SH-SY5Y (cell line): ENCODE results near the gene TBC1D32.

Experiments
- GATA2 ChIP-seq: IDR thresholded peaks from 2 replicates; pipeline ENCODE4 v1.6.1; 2011; ENCODE audit warnings: mild to moderate bottlenecking, low read depth, low read length
- GATA3 ChIP-seq: IDR thresholded peaks from 2 replicates; pipeline ENCODE4 v1.6.1; 2011; ENCODE audit warnings: low read depth, mild to moderate bottlenecking, low read length, moderate library complexity

Gene TBC1D32, protein sequence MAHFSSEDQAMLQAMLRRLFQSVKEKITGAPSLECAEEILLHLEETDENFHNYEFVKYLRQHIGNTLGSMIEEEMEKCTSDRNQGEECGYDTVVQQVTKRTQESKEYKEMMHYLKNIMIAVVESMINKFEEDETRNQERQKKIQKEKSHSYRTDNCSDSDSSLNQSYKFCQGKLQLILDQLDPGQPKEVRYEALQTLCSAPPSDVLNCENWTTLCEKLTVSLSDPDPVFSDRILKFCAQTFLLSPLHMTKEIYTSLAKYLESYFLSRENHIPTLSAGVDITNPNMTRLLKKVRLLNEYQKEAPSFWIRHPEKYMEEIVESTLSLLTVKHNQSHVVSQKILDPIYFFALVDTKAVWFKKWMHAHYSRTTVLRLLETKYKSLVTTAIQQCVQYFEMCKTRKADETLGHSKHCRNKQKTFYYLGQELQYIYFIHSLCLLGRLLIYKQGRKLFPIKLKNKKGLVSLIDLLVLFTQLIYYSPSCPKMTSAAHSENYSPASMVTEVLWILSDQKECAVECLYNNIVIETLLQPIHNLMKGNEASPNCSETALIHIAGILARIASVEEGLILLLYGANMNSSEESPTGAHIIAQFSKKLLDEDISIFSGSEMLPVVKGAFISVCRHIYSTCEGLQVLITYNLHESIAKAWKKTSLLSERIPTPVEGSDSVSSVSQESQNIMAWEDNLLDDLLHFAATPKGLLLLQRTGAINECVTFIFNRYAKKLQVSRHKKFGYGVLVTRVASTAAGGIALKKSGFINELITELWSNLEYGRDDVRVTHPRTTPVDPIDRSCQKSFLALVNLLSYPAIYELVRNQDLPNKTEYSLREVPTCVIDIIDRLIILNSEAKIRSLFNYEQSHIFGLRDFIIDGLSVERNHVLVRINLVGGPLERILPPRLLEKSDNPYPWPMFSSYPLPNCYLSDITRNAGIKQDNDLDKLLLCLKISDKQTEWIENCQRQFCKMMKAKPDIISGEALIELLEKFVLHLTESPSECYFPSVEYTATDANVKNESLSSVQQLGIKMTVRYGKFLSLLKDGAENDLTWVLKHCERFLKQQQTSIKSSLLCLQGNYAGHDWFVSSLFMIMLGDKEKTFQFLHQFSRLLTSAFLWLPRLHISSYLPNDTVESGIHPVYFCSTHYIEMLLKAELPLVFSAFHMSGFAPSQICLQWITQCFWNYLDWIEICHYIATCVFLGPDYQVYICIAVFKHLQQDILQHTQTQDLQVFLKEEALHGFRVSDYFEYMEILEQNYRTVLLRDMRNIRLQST

DNA sequence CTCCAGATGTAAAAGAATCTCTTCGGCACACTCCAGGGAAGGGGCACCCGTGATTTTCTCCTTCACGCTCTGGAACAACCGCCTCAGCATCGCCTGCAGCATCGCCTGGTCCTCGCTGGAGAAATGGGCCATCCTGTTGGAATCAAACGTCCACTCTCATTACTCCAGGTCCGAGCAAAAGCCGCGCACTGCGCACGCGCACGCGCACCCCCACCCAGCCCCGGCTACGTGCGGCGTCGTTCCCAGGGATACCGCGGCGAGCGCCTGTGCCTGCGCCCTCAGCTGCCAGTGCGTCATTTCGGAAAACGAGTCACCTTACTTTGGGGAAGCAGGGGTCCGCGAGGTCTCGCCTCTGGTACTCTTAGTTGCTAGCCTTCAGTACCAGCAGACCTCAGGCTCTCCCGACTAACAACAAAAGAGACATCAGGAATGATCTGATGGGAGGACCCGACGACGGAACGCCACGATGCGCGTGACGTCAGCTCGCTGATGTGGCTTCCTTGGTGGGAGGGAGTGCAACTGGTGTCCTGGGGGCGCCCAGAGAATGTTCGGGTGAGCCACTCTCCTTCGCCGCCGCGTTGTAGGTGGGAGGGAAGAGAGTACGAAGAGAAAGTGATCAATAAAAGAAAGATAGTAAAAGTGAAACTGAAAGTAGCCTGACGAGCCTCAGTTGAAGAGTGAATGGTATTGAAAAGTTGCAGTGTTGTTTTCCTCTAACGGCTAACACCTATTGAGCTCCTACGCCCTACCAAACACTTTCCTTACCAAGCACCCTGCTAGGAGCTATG is at the start of gene TBC1D32:
TBC1D32 (minus strand) TSS at position 182 of the 788 bp plus-strand sequence; CDS start at position 132, 50 bp downstream.
- TF ChIP-seq GATA2, result no peak
- TF ChIP-seq GATA3, result no peak

DNA sequence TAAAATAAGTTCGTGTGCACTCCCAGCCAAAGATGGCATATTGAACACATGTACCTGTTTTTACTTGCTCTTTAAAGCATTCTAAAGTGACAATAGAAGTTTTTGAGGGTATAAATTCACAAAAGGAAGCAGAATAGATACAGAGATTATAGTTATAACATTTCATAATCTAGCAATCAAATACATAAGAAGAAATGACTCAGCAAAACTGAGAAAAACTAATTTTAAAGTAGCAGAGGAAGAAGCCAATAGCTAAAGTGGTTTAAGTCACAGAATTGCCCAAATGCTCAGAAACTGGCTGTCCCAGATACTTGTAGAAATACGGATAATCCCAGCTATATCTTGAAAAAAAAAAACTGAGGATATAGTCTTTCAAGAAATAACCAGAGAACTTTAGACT is 49.2 kb upstream of the TBC1D32 start:
- no peak for TF ChIP-seq GATA3
- no peak for TF ChIP-seq GATA2

DNA sequence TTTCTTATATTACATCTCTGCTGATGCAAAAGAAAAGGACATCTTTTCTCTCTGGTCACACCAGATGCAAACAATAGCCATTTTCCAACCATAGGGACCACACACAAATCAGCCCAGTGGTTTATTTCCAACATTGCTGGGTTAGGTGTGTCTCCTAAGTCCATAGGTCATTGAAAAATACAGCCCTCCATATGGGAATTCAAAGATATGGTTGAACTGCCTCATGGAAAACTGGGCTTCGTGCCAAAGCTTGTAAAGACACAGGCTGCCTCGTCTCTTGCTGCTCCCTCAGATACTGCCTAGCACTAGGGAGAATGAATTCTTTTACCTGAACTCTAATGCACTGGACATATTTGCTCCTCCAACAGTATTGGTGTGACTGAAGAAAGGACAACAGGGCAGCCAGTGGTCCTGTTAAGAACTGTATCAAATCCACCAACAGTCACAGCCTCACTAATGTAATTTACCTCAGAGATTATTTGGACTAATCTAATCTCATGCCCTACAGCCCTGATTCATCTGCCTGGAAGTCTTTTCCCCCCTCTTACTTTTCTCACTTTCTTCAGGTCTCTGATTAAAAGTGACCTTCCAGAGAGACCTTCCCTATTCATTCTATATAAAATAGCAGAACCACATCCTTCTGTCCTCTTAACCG is 48.3 kb upstream of the TBC1D32 start:
- TF ChIP-seq GATA3 (no peak), GATA2 (0 out of 2 replicates have a peak, but pooled peaks have one; percentile 8)

DNA sequence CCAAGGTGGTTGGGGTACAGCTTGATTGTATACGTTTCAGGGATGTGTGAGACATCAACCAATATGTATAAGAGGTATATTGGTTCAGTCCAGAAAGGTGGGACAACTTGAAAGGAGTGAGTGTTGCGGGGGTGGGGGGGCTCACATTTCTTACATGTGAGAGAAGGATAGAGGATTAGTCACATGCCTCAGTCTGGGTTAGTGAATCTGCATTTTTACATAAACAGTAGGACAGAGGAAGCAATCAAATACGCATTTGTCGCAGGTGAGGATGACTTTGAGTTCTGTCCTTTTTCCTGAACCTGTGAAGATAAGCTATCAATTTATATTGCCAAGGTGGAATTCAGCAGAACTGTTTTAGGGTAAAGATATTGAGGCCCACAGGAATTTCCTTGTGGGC is 42.1 kb upstream of the TBC1D32 start:
- TF ChIP-seq GATA2, result no peak
- no peak for TF ChIP-seq GATA3

DNA sequence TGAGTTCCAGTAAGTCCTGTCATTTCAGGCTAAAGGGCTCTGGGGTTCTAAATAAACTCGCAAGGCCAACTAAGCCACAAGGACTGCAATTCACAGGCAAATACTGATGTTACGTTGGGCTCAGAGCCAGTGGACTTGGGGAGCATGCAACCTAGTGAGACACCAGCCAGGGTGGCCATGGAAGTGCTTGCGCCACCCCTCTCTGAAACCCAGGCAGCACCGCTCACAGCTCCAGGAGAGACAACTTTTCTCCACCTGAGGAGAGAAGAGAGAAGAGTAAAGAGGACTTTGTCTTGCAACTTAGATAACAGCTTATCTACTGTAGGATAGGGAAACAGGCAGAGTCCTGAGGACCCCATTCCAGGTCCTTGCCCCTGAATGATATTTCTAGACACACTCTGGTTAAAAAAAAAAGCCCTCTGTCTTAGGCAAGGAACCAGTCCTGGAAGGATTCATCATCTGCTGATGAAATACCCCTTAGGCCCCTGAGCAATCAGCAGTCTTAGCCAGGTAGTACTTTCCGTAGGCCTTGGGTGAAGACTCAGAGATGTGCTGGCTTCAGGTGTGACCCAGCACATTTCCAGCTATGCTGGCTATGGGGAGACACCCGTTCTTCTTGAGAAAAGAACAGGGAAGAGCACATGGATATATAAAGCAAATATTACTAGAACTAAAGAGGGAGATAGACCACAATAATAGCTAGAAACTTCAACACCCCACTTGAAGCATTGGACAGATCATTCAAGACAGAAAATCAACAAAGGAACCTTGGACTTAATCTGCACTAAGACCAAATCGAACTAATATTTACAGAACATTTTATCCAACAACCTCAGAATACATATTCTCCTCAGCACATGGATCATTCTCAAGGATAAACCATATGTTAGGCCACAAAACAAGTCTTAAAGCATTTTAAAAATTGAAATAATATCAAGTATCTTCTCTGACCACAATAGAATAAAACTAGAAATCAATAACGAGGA is 31.5 kb upstream of the TBC1D32 start:
- TF ChIP-seq GATA3, result no peak
- TF ChIP-seq GATA2, result no peak

DNA sequence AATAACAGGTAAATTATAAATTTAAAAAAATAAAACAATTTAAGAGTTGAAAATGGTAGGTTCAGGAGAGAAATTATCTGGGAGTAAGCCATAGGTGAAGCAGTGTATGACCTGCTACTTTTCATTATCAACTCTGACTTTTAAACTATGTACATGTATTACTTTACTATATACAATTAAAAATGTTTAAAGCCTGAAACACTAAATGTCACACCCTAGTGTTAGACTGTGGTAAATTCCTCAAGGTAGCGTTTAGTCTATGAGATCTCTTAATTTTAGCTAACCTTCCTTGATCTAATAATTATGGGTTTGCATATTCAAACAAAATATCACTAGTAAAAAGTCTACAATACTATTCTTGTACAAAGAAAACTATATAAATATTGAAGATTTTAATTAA is 22.3 kb upstream of the TBC1D32 start:
- TF ChIP-seq GATA3 (no peak), GATA2 (no peak)

DNA sequence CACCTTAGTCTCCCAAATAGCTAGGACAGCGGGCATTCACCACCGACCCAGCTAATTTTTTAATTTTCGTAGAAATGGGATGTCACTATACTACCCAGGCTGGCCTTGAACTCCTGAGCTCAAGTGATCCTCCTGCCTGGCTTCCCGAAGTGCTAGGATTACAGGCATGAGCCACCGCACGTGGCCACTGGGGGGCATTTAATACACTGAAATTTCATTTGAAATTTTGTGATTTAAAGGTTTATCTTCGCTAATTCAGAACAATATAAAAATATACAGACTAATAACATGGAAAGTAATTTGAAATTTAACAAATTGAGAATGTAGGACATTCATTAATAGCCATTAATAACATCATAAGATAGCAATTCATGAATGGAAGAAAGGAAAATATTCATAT is 20.5 kb upstream of the TBC1D32 start:
- TF ChIP-seq GATA2 (no peak), GATA3 (no peak)

DNA sequence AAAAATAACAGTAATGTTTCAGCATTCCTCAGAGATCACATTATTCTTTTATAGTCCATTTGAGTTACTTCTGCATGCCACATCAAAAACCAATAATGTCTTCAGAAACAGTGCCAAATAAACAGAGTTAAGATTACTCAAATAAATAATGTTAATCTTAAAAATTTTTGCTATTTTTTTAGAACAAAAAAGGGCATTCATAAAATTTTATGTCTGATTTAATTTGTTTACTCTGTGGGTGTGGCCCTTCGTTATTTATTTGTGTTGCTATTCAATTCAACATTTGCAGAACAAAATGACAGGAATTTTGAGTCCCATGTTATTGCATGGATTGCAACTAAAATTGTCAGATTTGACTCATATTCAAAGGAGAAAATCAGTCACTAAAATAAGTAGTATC is 18.7 kb upstream of the TBC1D32 start:
- TF ChIP-seq GATA2, result no peak
- TF ChIP-seq GATA3, result no peak

DNA sequence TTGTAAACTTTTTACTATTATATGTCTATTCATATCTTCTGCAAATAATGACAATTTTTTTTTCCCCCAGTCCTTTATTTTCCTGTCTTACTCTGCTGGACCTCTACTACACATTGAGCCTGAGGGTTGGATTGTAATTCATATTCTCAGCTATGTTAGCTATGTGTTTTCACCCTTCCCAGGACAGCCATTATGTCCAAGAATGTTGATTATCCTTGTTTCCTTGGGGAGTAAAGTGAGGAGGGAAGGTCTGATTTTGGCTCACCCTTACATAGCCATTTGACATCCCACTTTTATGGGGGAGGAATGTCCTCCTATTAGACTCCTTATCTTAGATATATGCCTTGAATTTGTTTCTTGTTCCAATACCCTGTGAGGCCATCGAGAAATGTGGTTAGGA is 17.6 kb upstream of the TBC1D32 start:
- TF ChIP-seq GATA2 (no peak), GATA3 (no peak)

DNA sequence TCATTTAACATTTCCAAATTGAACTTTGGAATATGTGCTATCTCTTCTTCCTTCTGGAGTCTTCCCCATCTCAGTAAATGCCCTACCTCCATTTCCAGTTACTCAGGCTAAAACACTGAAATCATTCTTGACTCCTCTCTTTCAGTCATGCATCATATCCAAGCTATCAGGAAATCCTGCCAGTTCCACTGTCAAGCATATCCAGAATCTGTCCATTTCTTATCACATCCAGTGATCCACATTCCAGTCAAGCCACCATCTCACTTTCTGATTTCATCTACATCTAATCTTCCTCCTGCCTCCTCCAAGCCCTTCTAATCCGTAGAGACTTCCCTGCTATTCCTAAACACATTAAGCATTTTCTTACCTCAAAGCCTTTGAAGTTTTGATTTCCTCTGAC is 15.3 kb upstream of the TBC1D32 start:
- TF ChIP-seq GATA2 (no peak), GATA3 (no peak)

DNA sequence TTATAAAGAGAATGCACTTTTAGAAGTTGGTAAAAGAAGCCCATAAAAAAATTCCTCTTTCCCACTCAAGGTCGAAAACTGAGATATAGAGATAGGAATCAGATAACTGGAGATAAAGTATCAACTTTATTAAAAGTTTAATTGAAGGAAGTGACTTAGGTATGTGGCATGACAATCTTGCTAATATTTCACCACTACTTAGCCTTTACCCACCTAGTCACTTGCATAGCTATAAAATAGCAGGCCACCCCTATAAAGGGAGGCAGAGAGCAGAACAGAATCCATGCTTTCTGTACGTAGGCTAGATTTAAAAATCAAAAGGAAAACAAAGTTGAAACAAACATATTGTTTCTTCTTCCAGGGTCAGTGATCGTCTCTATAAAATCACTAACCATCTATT is 13.2 kb upstream of the TBC1D32 start:
- TF ChIP-seq GATA3 (no peak), GATA2 (no peak)

DNA sequence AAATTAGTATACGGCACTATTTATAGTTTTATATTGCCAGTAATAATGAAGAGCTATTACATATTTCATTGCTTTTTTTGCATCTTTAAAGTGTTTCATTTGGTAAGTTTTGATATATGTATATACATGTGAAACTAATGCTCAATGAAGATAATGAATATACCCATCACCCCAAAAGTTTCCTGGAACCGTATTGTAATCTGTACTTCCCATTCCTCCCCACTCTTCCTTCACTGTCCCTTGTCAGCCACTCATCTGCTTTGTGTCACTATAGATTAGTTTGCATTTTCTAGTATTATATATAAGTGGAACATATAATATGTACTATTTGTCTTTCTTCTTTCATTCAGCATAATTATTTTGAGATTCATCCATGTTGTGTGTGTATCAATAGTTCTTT is 10.3 kb upstream of the TBC1D32 start:
- TF ChIP-seq GATA2 (no peak), GATA3 (no peak)
